ENCODE measurements around the gene FBXO34. TPM values are rescaled to one million over a fixed set of nuclear protein-coding genes. Genes with fewer than 3 reads are reported as not detected.

Gene FBXO34
- total RNA-seq, 4 donors from 2014 or later, result 17.3 to 23.3 (median 18.7) TPM

DNA sequence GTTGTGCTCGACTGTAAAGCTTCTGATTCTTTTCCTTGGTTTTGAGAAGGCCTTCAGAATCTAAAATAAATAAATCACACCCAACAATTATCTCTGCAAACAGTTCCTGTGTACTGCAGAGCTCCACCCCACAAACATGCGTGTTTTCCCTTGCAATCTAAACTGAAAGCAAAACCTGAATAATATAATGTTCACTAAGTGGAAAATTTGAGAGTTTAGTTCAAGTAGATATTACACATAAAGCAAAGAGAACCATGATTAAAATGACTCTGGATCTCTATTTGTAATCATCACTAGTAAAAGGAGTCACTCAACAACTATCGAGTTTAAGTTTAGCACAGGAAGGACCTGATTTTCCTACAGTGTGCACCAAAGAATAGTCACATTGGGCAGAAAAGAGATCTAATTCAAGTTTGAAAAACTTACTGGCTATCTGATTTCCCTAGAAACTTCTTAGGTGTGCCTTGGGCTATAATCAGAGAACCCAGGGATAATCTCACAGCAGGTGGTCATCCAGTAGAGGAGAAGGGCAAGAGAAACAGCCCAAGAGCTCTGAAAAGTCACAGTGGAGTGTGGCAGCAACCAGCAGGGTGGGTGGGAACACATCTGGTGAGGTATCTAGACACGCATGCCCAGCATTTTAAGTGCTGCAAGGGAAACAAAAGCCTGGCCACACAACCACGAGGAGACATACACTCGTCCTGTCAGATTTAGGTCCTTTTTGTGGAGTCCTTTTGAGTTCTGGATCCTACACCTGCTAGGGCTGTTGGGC lies 115.0 kb downstream of the FBXO34 start:
- TF ChIP-seq, protein P1, sequence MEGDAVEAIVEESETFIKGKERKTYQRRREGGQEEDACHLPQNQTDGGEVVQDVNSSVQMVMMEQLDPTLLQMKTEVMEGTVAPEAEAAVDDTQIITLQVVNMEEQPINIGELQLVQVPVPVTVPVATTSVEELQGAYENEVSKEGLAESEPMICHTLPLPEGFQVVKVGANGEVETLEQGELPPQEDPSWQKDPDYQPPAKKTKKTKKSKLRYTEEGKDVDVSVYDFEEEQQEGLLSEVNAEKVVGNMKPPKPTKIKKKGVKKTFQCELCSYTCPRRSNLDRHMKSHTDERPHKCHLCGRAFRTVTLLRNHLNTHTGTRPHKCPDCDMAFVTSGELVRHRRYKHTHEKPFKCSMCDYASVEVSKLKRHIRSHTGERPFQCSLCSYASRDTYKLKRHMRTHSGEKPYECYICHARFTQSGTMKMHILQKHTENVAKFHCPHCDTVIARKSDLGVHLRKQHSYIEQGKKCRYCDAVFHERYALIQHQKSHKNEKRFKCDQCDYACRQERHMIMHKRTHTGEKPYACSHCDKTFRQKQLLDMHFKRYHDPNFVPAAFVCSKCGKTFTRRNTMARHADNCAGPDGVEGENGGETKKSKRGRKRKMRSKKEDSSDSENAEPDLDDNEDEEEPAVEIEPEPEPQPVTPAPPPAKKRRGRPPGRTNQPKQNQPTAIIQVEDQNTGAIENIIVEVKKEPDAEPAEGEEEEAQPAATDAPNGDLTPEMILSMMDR (IDR thresholded peaks at IDR 0.05), result no peak
- DNase-seq (ENCODE audit: low spot score) (no peak), ATAC-seq (ENCODE audit: low FRiP score) (no peak)

DNA sequence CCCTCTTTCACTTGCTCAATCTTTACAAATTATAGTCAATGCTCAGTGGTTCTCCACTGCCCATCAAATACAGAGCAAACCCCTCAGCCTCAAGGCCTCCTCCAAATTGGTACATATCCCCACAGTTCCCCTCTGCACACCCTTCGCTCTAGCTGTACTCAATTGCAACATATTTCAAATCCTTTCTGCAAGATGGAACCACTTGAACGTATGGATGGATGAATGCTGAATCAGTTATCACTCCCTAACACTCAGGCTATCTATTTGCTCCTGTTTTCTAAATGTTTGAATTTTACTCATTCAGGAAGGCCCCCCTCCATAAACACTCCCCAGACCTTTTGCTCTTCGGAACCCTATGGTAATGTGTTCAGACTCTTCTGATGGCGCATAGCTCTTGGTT lies 115.9 kb downstream of the FBXO34 start:
- DNase-seq (ENCODE audit: low spot score) (no peak), ATAC-seq (ENCODE audit: low FRiP score) (no peak)
- TF ChIP-seq, protein P1 (IDR thresholded peaks at IDR 0.05), result no peak

DNA sequence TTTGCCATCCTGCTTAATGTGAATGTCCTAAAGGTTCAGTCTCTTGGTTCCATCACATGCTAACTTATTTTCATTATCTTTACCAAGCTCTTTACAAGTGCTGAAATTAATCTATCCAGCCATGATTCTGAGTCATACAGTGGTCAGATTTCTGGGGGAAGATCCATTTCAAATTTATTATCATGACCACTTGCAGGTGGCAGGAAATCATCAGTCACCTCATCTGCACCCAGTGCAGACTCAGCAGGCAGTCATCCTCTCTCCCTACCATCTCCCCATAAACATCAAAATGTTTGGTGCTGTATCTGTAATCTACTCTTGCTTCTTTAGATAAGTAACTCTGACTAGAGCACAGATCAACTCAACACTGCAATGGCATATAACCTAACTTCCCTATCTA lies 116.9 kb downstream of the FBXO34 start:
- DNase-seq (ENCODE audit: low spot score), result no peak
- TF ChIP-seq, protein P1 (IDR thresholded peaks at IDR 0.05), result no peak
- ATAC-seq (ENCODE audit: low FRiP score), result no peak

DNA sequence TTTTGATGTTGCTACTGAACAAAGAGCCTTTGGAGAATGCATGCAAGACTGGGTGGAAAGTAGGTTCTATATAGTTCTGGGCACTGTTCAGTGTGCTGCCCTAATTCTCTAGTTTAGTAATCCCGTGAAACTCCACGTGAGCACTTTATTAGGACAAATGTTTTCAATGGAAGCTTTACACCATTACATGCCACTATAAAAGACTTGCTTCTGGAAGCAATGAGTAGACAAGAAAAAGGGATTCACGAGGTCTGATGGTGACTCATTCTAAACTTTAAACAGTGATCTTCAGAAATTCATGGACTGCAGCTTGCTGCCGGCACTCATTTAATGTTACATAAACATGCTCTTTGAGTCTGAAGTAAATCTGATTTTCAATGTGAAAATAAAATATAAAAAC lies 118.1 kb downstream of the FBXO34 start:
- TF ChIP-seq, protein P1 (IDR thresholded peaks at IDR 0.05), result no peak
- DNase-seq (ENCODE audit: low spot score) (no peak), ATAC-seq (ENCODE audit: low FRiP score) (no peak)

DNA sequence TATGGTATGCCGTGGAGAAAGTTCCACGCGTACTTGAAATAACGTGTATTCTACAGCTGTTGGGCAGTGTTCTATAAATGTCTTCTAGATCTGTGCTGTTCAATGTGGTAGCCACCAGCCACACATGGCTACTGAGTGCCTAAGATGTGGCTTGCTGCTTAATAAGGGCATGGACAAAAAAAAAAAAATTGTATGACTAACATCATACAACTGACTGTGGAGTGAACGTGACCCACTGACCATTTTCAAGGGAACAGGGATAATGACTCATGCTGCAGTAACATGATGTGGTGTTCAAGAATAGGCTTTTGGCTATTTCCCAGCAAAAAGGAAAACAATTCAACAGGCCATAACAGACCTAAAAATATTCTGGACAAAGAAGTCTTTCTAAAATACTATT lies 127.5 kb downstream of the FBXO34 start:
- DNase-seq (ENCODE audit: low spot score), result no peak
- peak; percentile 48 for ATAC-seq (ENCODE audit: low FRiP score)
- TF ChIP-seq, protein P1 (IDR thresholded peaks at IDR 0.05), result no peak

DNA sequence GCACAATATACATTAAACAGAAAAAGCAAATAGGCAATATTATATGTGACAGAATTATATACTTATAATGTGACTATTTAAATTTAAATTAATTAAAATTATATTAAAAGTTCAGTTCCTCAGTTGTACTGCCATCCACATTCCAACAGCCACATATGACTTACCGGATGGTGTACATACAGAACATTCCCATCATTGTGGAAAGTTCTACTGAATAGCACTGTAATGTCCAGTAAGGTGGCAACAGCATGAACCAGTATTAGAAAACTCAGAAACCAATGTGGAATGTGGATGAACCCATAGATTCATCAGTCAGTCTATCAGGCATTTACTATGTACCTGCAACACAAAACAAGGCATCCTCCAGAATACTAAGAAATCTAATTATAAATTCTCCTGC lies 128.0 kb downstream of the FBXO34 start:
- TF ChIP-seq, protein P1 (IDR thresholded peaks at IDR 0.05), result no peak
- DNase-seq (ENCODE audit: low spot score) (no peak), ATAC-seq (ENCODE audit: low FRiP score) (no peak)

DNA sequence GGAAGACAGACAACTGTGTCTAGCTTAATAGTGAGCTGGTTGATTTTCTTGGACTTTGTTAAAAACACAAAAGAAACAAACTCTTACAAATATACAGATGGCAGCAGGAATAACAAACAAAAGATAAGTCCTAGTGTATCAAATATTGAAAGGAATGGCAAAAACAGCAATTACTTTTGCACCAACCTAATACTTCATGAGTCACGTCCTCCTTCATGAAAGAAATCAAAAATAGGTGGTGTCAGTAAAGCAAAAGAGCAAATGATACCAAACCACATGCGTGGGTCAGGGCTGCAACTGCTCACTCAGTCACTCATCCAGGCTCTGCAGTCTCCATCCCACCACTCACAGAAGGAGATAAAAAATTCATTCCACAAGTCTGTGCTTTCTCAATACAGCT lies 128.6 kb downstream of the FBXO34 start:
- no peak for DNase-seq (ENCODE audit: low spot score)
- no peak for ATAC-seq (ENCODE audit: low FRiP score)
- TF ChIP-seq, protein P1 (IDR thresholded peaks at IDR 0.05), result no peak
